Activated T-helper 17 cell treated with anti-CD3 and anti-CD28 coated beads, Interleukin-2, amount 50 U/mL, for 72 hours (primary cell): ENCODE data around the gene SH3RF3. TPM values are rescaled to one million over a fixed set of nuclear protein-coding genes. Genes with fewer than 3 reads are reported as not detected.

Experiments used
- ATAC-seq: fragments of 150-1000 bp; cut with Tn5 transposase; replicated peaks from 2 replicates; pipeline ENCODE4 v1.10.0; 2021; ENCODE audit warnings: mild to moderate bottlenecking, moderate library complexity
- H3K27ac Mint-ChIP-seq: one replicate; pipeline ENCODE4 v1.8.0; 2022; ENCODE audit warnings: mixed read lengths
- H3K27me3 Mint-ChIP-seq: one replicate; pipeline ENCODE4 v1.8.0; 2022; ENCODE audit warnings: mixed read lengths
- H3K36me3 Mint-ChIP-seq: one replicate; pipeline ENCODE4 v1.8.0; 2022; ENCODE audit warnings: low read depth, mild to moderate bottlenecking, mixed read lengths
- H3K4me1 Mint-ChIP-seq: one replicate; pipeline ENCODE4 v1.8.0; 2022; ENCODE audit warnings: mixed read lengths
- H3K4me3 Mint-ChIP-seq: one replicate; pipeline ENCODE4 v1.8.0; 2022; ENCODE audit warnings: mild to moderate bottlenecking, mixed read lengths
- H3K9me3 Mint-ChIP-seq: one replicate; pipeline ENCODE4 v1.8.0; 2022; ENCODE audit warnings: mixed read lengths
- total RNA-seq, 2 donors: library from RNA; stranded (reverse); gene quantifications; one replicate each; pipeline ENCODE4 v1.2.3, GENCODE V29; 2022

The SH3RF3 gene
- total RNA-seq, 2 donors from 2014 or later, result 0.05 TPM; not detected in 1

DNA sequence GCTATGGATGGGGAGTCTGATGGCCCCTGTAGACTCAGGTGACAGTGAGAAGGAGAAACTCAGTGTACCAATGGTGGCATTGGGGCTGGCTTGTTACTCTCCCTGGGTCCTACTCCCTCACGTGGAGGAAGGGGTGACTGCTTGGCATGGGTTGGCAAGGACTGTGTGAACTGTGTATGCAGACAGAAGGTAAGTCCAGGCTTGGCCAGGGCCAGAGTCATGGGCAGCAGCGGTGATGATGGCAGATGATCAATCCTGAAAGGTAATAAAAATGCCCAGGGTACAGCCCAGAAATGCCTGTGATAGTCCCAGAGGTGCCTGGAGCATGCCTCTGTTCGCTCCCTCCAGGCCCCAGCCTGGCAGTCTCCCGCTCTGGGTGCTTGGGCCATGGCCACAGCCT, 153.9 kb downstream of the SH3RF3 start:
- H3K27me3 Mint-ChIP-seq, result peaks cover 3% of the 10 kb centered on the region
- H3K27ac Mint-ChIP-seq, result no peak overlapping the region
- H3K4me1 Mint-ChIP-seq, result no peaks in the 10 kb centered on the region
- H3K4me3 Mint-ChIP-seq, result no peak overlapping the region
- no peaks in the 10 kb centered on the region for H3K9me3 Mint-ChIP-seq
- H3K36me3 Mint-ChIP-seq, result no peaks in the 10 kb centered on the region
- no peak for ATAC-seq

- Mint-ChIP-seq H3K9me3 (no peaks in the 10 kb centered on the region), H3K27ac (no peak overlapping the region), H3K4me3 (no peak overlapping the region), H3K27me3 (peaks cover 3% of the 10 kb centered on the region), H3K36me3 (no peaks in the 10 kb centered on the region), H3K4me1 (no peaks in the 10 kb centered on the region)
- no peak for ATAC-seq
Observed at GRCh38 chr2:109284826-109285225, 155.8 kb downstream of the SH3RF3 start.

DNA sequence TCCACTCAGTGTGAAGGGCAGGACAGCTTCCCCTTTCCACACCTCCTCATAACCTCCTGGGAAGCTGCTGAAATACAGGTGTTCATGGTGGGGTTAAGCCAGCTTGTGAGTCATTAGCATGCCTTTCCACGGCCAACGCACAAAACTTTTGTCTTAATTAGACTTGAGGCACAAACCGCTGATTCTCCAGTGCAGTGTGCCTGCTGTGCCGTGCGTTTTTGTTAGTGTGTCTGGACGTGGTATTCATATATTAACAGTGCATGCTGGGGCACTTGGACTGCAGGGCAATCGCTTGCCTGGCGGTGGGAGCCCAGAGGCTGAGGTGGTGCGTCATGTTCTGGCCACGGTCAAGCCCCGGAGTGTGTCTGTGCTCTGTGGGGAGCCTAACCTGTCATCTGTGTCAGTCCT, 156.2 kb downstream of the SH3RF3 start:
- H3K4me3 Mint-ChIP-seq, result no peak overlapping the region
- H3K27me3 Mint-ChIP-seq, result peaks cover 3% of the 10 kb centered on the region
- H3K9me3 Mint-ChIP-seq, result no peaks in the 10 kb centered on the region
- H3K27ac Mint-ChIP-seq, result no peak overlapping the region
- ATAC-seq, result no peak
- no peaks in the 10 kb centered on the region for H3K4me1 Mint-ChIP-seq
- H3K36me3 Mint-ChIP-seq, result no peaks in the 10 kb centered on the region

GRCh38 chr2:109287413-109287812, 158.4 kb downstream of the SH3RF3 start:
- Mint-ChIP-seq H3K27ac (no peak overlapping the region), H3K36me3 (no peaks in the 10 kb centered on the region), H3K27me3 (no peaks in the 10 kb centered on the region), H3K4me1 (no peaks in the 10 kb centered on the region), H3K4me3 (no peak overlapping the region), H3K9me3 (no peaks in the 10 kb centered on the region)
- no peak for ATAC-seq

GRCh38 chr2:109287838-109288237, 158.8 kb downstream of the SH3RF3 start:
- H3K36me3 Mint-ChIP-seq, result no peaks in the 10 kb centered on the region
- no peak overlapping the region for H3K4me3 Mint-ChIP-seq
- H3K9me3 Mint-ChIP-seq, result no peaks in the 10 kb centered on the region
- no peaks in the 10 kb centered on the region for H3K4me1 Mint-ChIP-seq
- no peaks in the 10 kb centered on the region for H3K27me3 Mint-ChIP-seq
- ATAC-seq, result no peak
- H3K27ac Mint-ChIP-seq, result no peak overlapping the region

DNA sequence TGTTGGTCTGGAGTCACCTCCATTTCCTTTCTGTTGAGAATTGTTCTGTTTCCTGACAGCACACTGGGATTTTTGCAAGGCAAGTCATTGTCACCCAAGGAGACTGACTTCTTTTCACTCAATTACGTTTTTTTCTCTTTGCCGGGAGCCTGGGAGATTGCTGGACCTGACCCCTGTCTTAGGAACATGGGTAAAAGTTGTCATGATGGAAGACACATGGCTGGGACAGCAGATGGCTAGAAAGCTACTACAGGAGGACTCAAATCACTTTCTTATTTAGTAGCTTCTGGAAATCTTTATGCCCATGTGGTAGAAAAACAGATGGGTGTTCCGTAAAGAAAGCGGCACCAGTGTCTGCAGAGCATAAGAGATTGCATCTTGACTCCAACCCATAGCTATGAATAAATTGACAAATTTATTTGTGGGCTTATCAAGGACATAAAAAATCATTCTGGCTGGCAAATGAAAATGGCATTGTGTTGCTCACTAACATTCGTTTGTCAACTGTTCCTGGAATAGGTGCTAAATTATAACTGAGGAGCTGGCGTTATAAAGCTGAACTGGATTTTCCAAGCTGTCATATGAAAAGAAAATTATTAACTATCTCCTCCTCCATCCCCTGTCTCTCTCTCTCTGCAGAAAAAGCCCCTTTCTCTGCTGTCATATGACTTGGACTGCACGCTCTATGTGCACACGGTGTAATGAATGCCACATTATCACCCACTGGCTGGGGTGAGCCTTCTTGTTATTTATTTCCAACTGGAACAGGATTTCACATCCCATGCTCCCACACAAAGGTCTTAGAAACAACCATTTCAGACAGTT, 159.8 kb downstream of the SH3RF3 start:
- H3K9me3 Mint-ChIP-seq, result no peaks in the 10 kb centered on the region
- no peak for ATAC-seq
- H3K4me1 Mint-ChIP-seq, result no peaks in the 10 kb centered on the region
- no peaks in the 10 kb centered on the region for H3K27me3 Mint-ChIP-seq
- no peak overlapping the region for H3K4me3 Mint-ChIP-seq
- no peak overlapping the region for H3K27ac Mint-ChIP-seq
- H3K36me3 Mint-ChIP-seq, result no peaks in the 10 kb centered on the region

- H3K4me3 Mint-ChIP-seq, result no peak overlapping the region
- H3K27ac Mint-ChIP-seq, result no peak overlapping the region
- ATAC-seq, result no peak
Observed at GRCh38 chr2:109289504-109290222, 160.7 kb downstream of the SH3RF3 start.

GRCh38 chr2:109290887-109291643, 162.1 kb downstream of the SH3RF3 start:
- H3K36me3 Mint-ChIP-seq, result no peaks in the 10 kb centered on the region
- no peaks in the 10 kb centered on the region for H3K4me1 Mint-ChIP-seq
- H3K4me3 Mint-ChIP-seq, result no peak overlapping the region
- no peak overlapping the region for H3K27ac Mint-ChIP-seq
- H3K27me3 Mint-ChIP-seq, result no peaks in the 10 kb centered on the region
- no peaks in the 10 kb centered on the region for H3K9me3 Mint-ChIP-seq
- ATAC-seq, result no peak

More at GRCh38 chr2:109289504-109290222, 160.7 kb downstream of the SH3RF3 start:
- H3K36me3 Mint-ChIP-seq, result no peaks in the 10 kb centered on the region
- no peaks in the 10 kb centered on the region for H3K9me3 Mint-ChIP-seq
- no peaks in the 10 kb centered on the region for H3K4me1 Mint-ChIP-seq
- no peaks in the 10 kb centered on the region for H3K27me3 Mint-ChIP-seq

DNA sequence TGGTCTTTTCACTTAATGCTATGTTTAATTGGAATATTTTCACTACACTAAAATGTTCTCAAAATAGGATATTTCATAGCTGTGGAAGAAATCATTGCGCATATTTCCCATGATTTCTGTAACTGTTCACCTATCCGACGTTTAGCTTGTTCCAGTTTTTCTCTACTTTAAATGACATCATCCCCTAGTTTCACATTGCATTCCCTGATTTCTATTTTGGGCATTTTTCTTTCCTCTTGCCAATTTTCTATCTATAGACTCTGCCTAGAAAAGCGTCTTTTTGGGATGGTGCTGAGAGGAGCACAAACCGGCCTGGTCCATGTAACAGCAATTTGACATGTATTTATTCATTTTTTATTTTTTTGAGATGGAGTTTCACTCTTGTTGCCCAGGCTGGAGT, 163.4 kb downstream of the SH3RF3 start:
- H3K9me3 Mint-ChIP-seq, result no peaks in the 10 kb centered on the region
- no peaks in the 10 kb centered on the region for H3K36me3 Mint-ChIP-seq
- H3K4me1 Mint-ChIP-seq, result no peaks in the 10 kb centered on the region
- no peak for ATAC-seq
- no peaks in the 10 kb centered on the region for H3K27me3 Mint-ChIP-seq
- H3K27ac Mint-ChIP-seq, result no peak overlapping the region
- no peak overlapping the region for H3K4me3 Mint-ChIP-seq

DNA sequence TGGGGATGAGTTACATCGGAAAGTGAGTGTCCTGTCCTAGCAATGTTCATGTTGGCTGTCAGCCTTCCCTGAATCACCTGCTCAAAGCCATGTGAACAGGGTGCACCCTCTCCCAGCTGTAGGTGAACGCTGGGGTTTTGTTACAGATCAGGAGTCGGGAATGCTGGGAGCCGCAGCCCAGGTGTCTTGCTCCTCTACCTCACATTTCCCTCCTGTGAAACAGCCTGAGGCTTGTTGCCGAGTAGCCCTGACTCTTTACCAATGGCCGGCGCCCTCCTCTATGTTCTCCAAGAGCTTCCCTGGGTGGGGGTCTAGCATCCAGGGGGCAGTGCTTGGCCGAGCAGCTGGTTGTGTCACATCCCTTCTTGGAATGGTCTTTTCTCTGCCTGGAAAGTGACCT, 164.7 kb downstream of the SH3RF3 start:
- Mint-ChIP-seq H3K4me1 (no peaks in the 10 kb centered on the region), H3K27ac (no peak overlapping the region), H3K9me3 (no peaks in the 10 kb centered on the region), H3K4me3 (no peak overlapping the region), H3K27me3 (no peaks in the 10 kb centered on the region), H3K36me3 (no peaks in the 10 kb centered on the region)
- ATAC-seq, result no peak

DNA sequence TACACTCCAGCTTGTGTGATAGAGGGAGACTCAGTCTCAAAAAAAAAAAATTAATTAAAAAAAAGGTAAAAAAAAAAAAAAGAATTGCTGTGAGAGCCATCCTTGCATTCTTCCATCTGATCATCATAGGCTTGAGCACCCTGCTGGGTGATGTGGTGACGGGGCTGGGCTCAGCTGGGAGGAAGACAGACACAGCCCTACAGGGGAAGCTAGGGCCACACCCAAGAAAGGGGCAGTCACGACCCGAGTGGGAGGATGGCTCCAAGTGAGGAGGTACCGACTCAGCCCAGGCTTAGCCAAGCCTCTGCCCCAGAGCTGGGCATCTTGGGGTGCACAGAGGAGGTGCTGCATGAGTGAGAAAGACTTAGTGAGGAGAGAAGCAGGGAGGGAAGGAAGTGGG, 165.5 kb downstream of the SH3RF3 start:
- H3K36me3 Mint-ChIP-seq, result no peaks in the 10 kb centered on the region
- no peak overlapping the region for H3K4me3 Mint-ChIP-seq
- no peaks in the 10 kb centered on the region for H3K4me1 Mint-ChIP-seq
- no peak overlapping the region for H3K27ac Mint-ChIP-seq
- no peak for ATAC-seq
- H3K27me3 Mint-ChIP-seq, result no peaks in the 10 kb centered on the region
- no peaks in the 10 kb centered on the region for H3K9me3 Mint-ChIP-seq

DNA sequence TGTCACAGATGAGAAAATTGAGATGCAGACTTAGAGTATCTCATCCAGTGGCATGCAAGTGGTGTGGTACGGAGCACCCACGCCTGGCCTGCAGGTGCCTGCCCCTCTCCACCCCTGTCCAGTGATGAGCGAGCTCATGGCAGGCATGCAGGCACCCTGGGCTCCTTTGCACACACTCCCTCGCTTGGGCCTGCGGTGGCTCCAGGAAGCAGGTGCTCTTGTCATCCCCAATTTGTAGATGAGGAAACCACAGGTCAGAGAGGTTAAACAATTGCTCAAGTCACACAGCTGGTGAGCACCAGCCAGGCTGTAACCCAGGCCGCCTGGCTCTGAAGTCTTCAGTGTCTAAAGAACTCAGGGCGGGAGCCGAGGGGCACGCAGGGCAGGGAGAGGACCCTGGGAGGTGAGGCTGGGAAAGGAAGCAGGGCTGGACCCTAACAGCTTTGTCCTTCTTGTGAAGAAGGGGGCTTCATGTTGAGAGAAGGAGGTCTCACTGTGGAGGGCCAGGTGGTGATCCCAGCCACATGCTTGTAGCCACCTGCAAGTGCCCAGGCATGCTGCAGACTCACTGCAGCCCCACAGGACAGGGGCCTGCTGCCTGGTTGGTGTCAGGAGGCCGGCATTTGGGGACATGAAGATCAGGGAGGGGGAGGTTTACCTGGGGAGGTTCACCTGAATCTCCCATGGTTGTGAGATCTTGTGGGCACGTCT, 166.2 kb downstream of the SH3RF3 start:
- no peaks in the 10 kb centered on the region for H3K36me3 Mint-ChIP-seq
- no peak for ATAC-seq
- peaks cover 3% of the 10 kb centered on the region for H3K27me3 Mint-ChIP-seq
- H3K9me3 Mint-ChIP-seq, result no peaks in the 10 kb centered on the region
- H3K27ac Mint-ChIP-seq, result no peak overlapping the region
- H3K4me3 Mint-ChIP-seq, result no peak overlapping the region
- no peaks in the 10 kb centered on the region for H3K4me1 Mint-ChIP-seq

DNA sequence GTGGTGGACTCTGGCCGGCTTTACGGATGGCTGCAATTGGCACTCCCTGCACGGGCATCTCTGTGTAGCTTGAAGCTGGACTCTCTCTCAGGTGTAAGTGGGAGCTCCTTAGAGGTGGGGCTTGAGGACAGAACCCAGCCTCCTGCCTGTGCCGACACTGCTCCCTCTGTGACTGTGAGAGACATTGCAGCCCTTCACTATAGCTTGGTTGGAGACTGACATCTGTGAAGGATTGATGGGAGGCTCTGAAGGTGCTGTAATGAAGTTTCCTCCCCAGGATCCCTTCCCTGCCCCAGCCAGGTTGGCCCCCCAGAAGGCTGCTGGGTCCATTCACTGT, 166.7 kb downstream of the SH3RF3 start:
- Mint-ChIP-seq H3K27ac (no peak overlapping the region), H3K27me3 (peaks cover 3% of the 10 kb centered on the region), H3K9me3 (no peaks in the 10 kb centered on the region)

More for the DNA sequence above, 166.7 kb downstream of the SH3RF3 start:
- no peak for ATAC-seq
- H3K4me3 Mint-ChIP-seq, result no peak overlapping the region
- H3K4me1 Mint-ChIP-seq, result no peaks in the 10 kb centered on the region
- no peaks in the 10 kb centered on the region for H3K36me3 Mint-ChIP-seq
